A549 (cell line): Measurements from ENCODE around the gene COX4I2. TPM values are rescaled to one million over a fixed set of nuclear protein-coding genes. Genes with fewer than 3 reads are reported as not detected.

Source experiments
- ATAC-seq, 2 experiments: fragments of 200-7000 bp in 1 of 2; fragments of >200 bp in 1 of 2; cut with Nextera tagmentation in 1 of 2; cut with Tn5 transposase in 1 of 2; 3 replicates each; pipeline versions ENCODE4 v1.8.0 to v1.9.1; 2018 to 2020; ENCODE audit warnings: mild to moderate bottlenecking in 1 of 2, moderate library complexity in 1 of 2
- CTCF ChIA-PET: fragments of 300-600 bp; sonication (Branson Sonifier 250); formaldehyde crosslinking; extraction: SDS; loops from one replicate; lab custom pipeline; 2021; ENCODE audit warnings: antibody characterized with exemption, inconsistent platforms; lab: Yijun Ruan, JAX
- POLR2A ChIA-PET: fragments of 350-600 bp; formaldehyde crosslinking; extraction: SDS; loops from one replicate; lab custom pipeline; 2021; ENCODE audit warnings: antibody characterized with exemption, inconsistent platforms; lab: Yijun Ruan, JAX
- DNase-seq, 2 experiments: peaks; one replicate each; pipeline versions ENCODE4 v3.0.0 to v3.0.0-alpha.2; 2011 to 2016; ENCODE audit warnings: low read depth in 1 of 2, low spot score in 1 of 2
- FAIRE-seq: peaks from 2 replicates; lab custom pipeline; 2011; peaks lifted over from hg19 to GRCh38; lab: Jason Lieb, UNC
- H3K27ac ChIP-seq, 2 experiments: fragments of >200 bp; sonication (Bioruptor Twin); formaldehyde crosslinking; 3 replicates each; pipeline ENCODE4 v1.5.1; 2016 to 2017
- H3K4me1 ChIP-seq: fragments of >200 bp; sonication (Bioruptor Twin); formaldehyde crosslinking; 3 replicates; pipeline ENCODE4 v1.6.1; 2016
- H3K4me2 ChIP-seq: fragments of >200 bp; sonication (Bioruptor Twin); formaldehyde crosslinking; 3 replicates; pipeline ENCODE4 v1.6.1; 2016
- H3K4me3 ChIP-seq: fragments of >200 bp; sonication (Bioruptor Twin); formaldehyde crosslinking; 3 replicates; pipeline ENCODE4 v1.5.1; 2016
- H3K9me3 ChIP-seq: fragments of >200 bp; sonication (Bioruptor Twin); formaldehyde crosslinking; 3 replicates; pipeline ENCODE4 v1.6.1; 2016
- BHLHE40 ChIP-seq: IDR thresholded peaks from 2 replicates; pipeline ENCODE4 v1.6.1; 2012; ENCODE audit warnings: low read depth, low read length, inconsistent platforms
- CBX8 ChIP-seq: fragments of 200-600 bp; sonication (generic); IDR thresholded peaks from 2 replicates; pipeline ENCODE4 v1.6.1; 2016
- ESRRA ChIP-seq: fragments of 150-350 bp; IDR thresholded peaks from 2 replicates; pipeline ENCODE4 v1.6.1; 2014; ENCODE audit warnings: mild to moderate bottlenecking, low read length, borderline replicate concordance
- FOSL2 ChIP-seq, 2 experiments: fragments of 450-650 bp in 1 of 2; fragments of >200 bp in 1 of 2; sonication (Bioruptor Twin) in 1 of 2; formaldehyde crosslinking; IDR thresholded peaks; 2 replicates each; pipeline versions ENCODE4 v1.5.0 to v1.6.1; 2016 to 2020; ENCODE audit warnings: mild to moderate bottlenecking in 1 of 2, moderate library complexity in 1 of 2
- GATA3 ChIP-seq: IDR thresholded peaks from 2 replicates; pipeline ENCODE4 v1.6.1; 2012; ENCODE audit warnings: borderline replicate concordance
- HEYL ChIP-seq: fragments of 250-450 bp; sonication (Bioruptor Pico); IDR thresholded peaks from 2 replicates; pipeline ENCODE4 v1.8.0; 2021; ENCODE audit warnings: mild to moderate bottlenecking, moderate library complexity
- HOXA7 ChIP-seq: fragments of 250-450 bp; sonication (Bioruptor Pico); IDR thresholded peaks from 2 replicates; pipeline ENCODE4 v1.5.0; 2020; ENCODE audit warnings: mild to moderate bottlenecking, moderate library complexity
- JUN ChIP-seq, 2 experiments: fragments of >200 bp; sonication (Bioruptor Twin); formaldehyde crosslinking; IDR thresholded peaks; 2 replicates in 1 of 2; 3 replicates in 1 of 2; pipeline ENCODE4 v1.6.1; 2016 to 2017
- JUNB ChIP-seq: fragments of >200 bp; sonication (Bioruptor Twin); formaldehyde crosslinking; IDR thresholded peaks from 2 replicates; pipeline ENCODE4 v1.6.1; 2016
- KDM5A ChIP-seq: fragments of 200-600 bp; sonication (generic); IDR thresholded peaks from 2 replicates; pipeline ENCODE4 v1.6.1; 2016; ENCODE audit warnings: antibody characterized with exemption, mild to moderate bottlenecking
- MAFK ChIP-seq: fragments of 450-650 bp; IDR thresholded peaks from 2 replicates; pipeline ENCODE4 v1.6.1; 2014; ENCODE audit not compliant: partially characterized antibody
- MYC ChIP-seq: IDR thresholded peaks from 2 replicates; pipeline ENCODE4 v1.6.1; 2012; ENCODE audit warnings: mild to moderate bottlenecking, inconsistent platforms, low read length, improper control_type of control experiment, borderline replicate concordance
- NFE2L2 ChIP-seq: fragments of 150-350 bp; conservative IDR thresholded peaks from 2 replicates; pipeline ENCODE4 v1.6.1; 2014; ENCODE audit warnings: low read length
- NR3C1 ChIP-seq: fragments of >200 bp; sonication (Bioruptor Twin); formaldehyde crosslinking; IDR thresholded peaks from 3 replicates; pipeline ENCODE4 v1.6.1; 2017
- POLR2AphosphoS2 ChIP-seq: conservative IDR thresholded peaks from 2 replicates; pipeline ENCODE4 v1.6.1; 2012; ENCODE audit warnings: low read length, improper control_type of control experiment, inconsistent platforms
- RAD21 ChIP-seq, 2 experiments: fragments of >200 bp in 1 of 2; sonication (Bioruptor Twin) in 1 of 2; formaldehyde crosslinking in 1 of 2; IDR thresholded peaks in 1 of 2; conservative IDR thresholded peaks in 1 of 2; 2 replicates in 1 of 2; 3 replicates in 1 of 2; pipeline ENCODE4 v1.6.1; 2012 to 2018; ENCODE audit warnings: inconsistent platforms in 1 of 2
- RCOR1 ChIP-seq: fragments of 150-350 bp; IDR thresholded peaks from 2 replicates; pipeline ENCODE4 v1.6.1; 2014; ENCODE audit warnings: antibody characterized with exemption, low read length, low read depth
- SMC3 ChIP-seq: fragments of >200 bp; sonication (Bioruptor Twin); formaldehyde crosslinking; IDR thresholded peaks from 3 replicates; pipeline ENCODE4 v1.6.1; 2018; ENCODE audit warnings: inconsistent platforms
- TP53 ChIP-seq: fragments of 250-450 bp; sonication (Bioruptor Pico); IDR thresholded peaks from 2 replicates; pipeline ENCODE4 v1.5.0; 2021; ENCODE audit warnings: mild to moderate bottlenecking, moderate library complexity
- USF2 ChIP-seq: fragments of 450-650 bp; IDR thresholded peaks from 2 replicates; pipeline ENCODE4 v1.6.1; 2014; ENCODE audit warnings: antibody characterized with exemption
- ZFP36 ChIP-seq: fragments of 450-650 bp; IDR thresholded peaks from 2 replicates; pipeline ENCODE4 v1.6.1; 2014; ENCODE audit warnings: borderline replicate concordance; ENCODE audit not compliant: partially characterized antibody
- ZSCAN20 ChIP-seq: fragments of 250-450 bp; sonication (Bioruptor Pico); IDR thresholded peaks from 2 replicates; pipeline ENCODE4 v1.8.0; 2022; ENCODE audit warnings: mild to moderate bottlenecking, moderate library complexity
- WGBS: methylation state at CpG from one replicate; pipeline ENCODE4 v1.1.6; 2017; ENCODE audit errors: missing lambda C conversion rate; 5-methylcytosine and 5-hydroxymethylcytosine counted together
- polyA plus RNA-seq, 4 experiments: library from polyadenylated mRNA; depleted of rRNA in 3 of 4; stranded (reverse); fragments of >200 nt; fragmentation: RNase III in 1 of 4; extraction: RNeasy Plus Mini Kit Qiagen cat#74134 plus additional on column Dnase treatment in 1 of 4; gene quantifications; 2 replicates in 3 of 4; 3 replicates in 1 of 4; pipeline ENCODE4 v1.2.3, GENCODE V29; 2011 to 2017
- TF ChIP-seq, protein P1 (sequence below): fragments of 200-600 bp; sonication (generic); IDR thresholded peaks from 2 replicates; pipeline ENCODE4 v1.6.1; 2016; ENCODE audit warnings: antibody characterized with exemption, mild to moderate bottlenecking, moderate library complexity
- TF ChIP-seq, protein P2 (sequence below): fragments of >200 bp; sonication (Bioruptor Twin); formaldehyde crosslinking; IDR thresholded peaks from 2 replicates; pipeline ENCODE4 v1.6.1; 2016
- TF ChIP-seq, protein P3 (sequence below): IDR thresholded peaks from 2 replicates; pipeline ENCODE4 v1.6.1; 2012; ENCODE audit warnings: low read depth, borderline replicate concordance
- TF ChIP-seq, protein P4 (sequence below): fragments of >200 bp; sonication (Bioruptor Twin); formaldehyde crosslinking; IDR thresholded peaks from 3 replicates; pipeline ENCODE4 v1.5.1; 2016
- TF ChIP-seq, protein P5 (sequence below): fragments of 150-350 bp; IDR thresholded peaks from 2 replicates; pipeline ENCODE4 v1.6.1; 2014; ENCODE audit warnings: low read depth, mild to moderate bottlenecking, low read length

COX4I2 gene
- polyA plus RNA-seq, 2 of the 4 experiments (the other 2 are of a cell fraction), result not detected

DNA sequence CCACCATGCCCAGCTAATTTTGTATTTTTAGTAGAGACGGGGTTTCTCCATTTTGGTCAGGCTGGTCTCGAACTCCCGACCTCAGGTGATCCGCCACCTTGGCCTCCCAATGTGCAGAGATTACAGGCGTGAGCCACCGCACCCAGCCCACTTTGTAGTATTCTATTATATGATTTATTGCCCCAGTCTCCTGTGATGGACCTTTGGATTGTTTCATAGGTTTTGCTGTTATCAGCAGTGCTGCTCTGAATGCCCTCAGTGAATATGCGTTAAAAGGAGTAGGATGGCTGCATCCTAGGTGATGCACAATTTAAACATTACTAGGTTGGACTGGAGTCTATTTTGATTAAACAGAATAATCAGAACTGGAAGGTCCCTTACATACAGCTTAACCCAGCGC, 22.3 kb upstream of the COX4I2 start (continued):
- TF ChIP-seq RAD21 (conservative IDR thresholded peaks at IDR 0.05 in 1 of 2, IDR thresholded peaks at IDR 0.05 in 1 of 2), result no peak

- FAIRE-seq, result no peak
- POLR2A ChIA-PET, result no interaction called here
- no peak for ATAC-seq
These were observed 20.1 kb upstream of the COX4I2 start for GRCh38 chr20:31617432-31618104.

DNA sequence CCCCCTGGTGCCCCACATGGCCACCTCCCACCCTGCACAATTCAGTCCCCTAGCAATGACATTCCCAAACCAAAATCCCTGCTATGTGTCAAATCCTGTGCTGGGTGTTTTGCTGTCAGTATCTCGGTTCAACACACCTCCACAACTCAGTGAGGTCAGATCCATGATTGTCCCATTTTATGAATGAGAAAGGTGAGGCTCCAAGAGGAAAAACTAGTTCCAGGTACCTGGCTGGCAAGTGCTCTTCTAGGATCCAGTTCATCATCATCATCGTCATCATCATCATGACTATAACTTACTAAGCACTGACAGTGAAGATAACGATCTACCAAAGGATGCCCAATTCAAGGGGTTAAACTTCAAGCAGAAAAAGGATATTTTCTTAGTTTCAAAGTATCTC, 17.5 kb upstream of the COX4I2 start:
- 86% methylated on average over 3 of the region's 3 CpGs for WGBS
- DNase-seq (no peak), FAIRE-seq (no peak), ATAC-seq (no peak)
- no peak overlapping the region for H3K4me3 ChIP-seq
- TF ChIP-seq, protein P1, sequence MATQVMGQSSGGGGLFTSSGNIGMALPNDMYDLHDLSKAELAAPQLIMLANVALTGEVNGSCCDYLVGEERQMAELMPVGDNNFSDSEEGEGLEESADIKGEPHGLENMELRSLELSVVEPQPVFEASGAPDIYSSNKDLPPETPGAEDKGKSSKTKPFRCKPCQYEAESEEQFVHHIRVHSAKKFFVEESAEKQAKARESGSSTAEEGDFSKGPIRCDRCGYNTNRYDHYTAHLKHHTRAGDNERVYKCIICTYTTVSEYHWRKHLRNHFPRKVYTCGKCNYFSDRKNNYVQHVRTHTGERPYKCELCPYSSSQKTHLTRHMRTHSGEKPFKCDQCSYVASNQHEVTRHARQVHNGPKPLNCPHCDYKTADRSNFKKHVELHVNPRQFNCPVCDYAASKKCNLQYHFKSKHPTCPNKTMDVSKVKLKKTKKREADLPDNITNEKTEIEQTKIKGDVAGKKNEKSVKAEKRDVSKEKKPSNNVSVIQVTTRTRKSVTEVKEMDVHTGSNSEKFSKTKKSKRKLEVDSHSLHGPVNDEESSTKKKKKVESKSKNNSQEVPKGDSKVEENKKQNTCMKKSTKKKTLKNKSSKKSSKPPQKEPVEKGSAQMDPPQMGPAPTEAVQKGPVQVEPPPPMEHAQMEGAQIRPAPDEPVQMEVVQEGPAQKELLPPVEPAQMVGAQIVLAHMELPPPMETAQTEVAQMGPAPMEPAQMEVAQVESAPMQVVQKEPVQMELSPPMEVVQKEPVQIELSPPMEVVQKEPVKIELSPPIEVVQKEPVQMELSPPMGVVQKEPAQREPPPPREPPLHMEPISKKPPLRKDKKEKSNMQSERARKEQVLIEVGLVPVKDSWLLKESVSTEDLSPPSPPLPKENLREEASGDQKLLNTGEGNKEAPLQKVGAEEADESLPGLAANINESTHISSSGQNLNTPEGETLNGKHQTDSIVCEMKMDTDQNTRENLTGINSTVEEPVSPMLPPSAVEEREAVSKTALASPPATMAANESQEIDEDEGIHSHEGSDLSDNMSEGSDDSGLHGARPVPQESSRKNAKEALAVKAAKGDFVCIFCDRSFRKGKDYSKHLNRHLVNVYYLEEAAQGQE, result no peak
- TF ChIP-seq JUNB, result no peak
- TF ChIP-seq RAD21 (conservative IDR thresholded peaks at IDR 0.05 in 1 of 2, IDR thresholded peaks at IDR 0.05 in 1 of 2), result no peak
- no peak for TF ChIP-seq CBX8
- TF ChIP-seq JUN (IDR thresholded peaks at IDR 0.05), result no peak
- TF ChIP-seq GATA3, result no peak
- TF ChIP-seq SMC3, result no peak
- no peak for TF ChIP-seq ESRRA
- TF ChIP-seq, protein P2, sequence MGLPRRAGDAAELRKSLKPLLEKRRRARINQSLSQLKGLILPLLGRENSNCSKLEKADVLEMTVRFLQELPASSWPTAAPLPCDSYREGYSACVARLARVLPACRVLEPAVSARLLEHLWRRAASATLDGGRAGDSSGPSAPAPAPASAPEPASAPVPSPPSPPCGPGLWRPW, result no peak
- no peak for TF ChIP-seq ZSCAN20 (CRISPR knock-in tag)
- TF ChIP-seq MAFK, result no peak
- TF ChIP-seq FOSL2 (IDR thresholded peaks at IDR 0.05), result no peak
- no peak for TF ChIP-seq FOSL2 (CRISPR knock-in tag; IDR thresholded peaks at IDR 0.05)
- TF ChIP-seq NFE2L2, result no peak
- no peak overlapping the region for H3K4me2 ChIP-seq
- no peaks in the 10 kb centered on the region for H3K4me1 ChIP-seq
- CTCF ChIA-PET, result interaction anchor here (0.6 to 4.2 kb wide), 4 partner anchors 7 to 190 kb away, joined by 4 to 19 read pairs (median 8); partner anchors contain the start of gene ID1
- no peaks in the 10 kb centered on the region for H3K9me3 ChIP-seq
- POLR2A ChIA-PET, result no interaction called here
- H3K27ac ChIP-seq, result no peak overlapping the region

More at GRCh38 chr20:31617432-31618104, 20.1 kb upstream of the COX4I2 start:
- no peak for DNase-seq
- H3K27ac ChIP-seq, result no peak overlapping the region
- H3K4me3 ChIP-seq, result no peak overlapping the region
- H3K4me1 ChIP-seq, result peaks cover 1% of the 10 kb centered on the region
- H3K4me2 ChIP-seq, result no peak overlapping the region
- H3K9me3 ChIP-seq, result no peaks in the 10 kb centered on the region
- no peak for TF ChIP-seq HOXA7 (CRISPR knock-in tag)
- TF ChIP-seq, protein P3, sequence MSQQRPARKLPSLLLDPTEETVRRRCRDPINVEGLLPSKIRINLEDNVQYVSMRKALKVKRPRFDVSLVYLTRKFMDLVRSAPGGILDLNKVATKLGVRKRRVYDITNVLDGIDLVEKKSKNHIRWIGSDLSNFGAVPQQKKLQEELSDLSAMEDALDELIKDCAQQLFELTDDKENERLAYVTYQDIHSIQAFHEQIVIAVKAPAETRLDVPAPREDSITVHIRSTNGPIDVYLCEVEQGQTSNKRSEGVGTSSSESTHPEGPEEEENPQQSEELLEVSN, result no peak
- no peak for TF ChIP-seq TP53 (CRISPR knock-in tag)
- TF ChIP-seq HEYL (CRISPR knock-in tag), result no peak
- TF ChIP-seq RCOR1, result no peak
- TF ChIP-seq, protein P4, sequence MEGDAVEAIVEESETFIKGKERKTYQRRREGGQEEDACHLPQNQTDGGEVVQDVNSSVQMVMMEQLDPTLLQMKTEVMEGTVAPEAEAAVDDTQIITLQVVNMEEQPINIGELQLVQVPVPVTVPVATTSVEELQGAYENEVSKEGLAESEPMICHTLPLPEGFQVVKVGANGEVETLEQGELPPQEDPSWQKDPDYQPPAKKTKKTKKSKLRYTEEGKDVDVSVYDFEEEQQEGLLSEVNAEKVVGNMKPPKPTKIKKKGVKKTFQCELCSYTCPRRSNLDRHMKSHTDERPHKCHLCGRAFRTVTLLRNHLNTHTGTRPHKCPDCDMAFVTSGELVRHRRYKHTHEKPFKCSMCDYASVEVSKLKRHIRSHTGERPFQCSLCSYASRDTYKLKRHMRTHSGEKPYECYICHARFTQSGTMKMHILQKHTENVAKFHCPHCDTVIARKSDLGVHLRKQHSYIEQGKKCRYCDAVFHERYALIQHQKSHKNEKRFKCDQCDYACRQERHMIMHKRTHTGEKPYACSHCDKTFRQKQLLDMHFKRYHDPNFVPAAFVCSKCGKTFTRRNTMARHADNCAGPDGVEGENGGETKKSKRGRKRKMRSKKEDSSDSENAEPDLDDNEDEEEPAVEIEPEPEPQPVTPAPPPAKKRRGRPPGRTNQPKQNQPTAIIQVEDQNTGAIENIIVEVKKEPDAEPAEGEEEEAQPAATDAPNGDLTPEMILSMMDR, result no peak
- TF ChIP-seq MAFK, result no peak
- TF ChIP-seq GATA3, result no peak
- TF ChIP-seq ZFP36, result no peak
- TF ChIP-seq KDM5A, result no peak
- no peak for TF ChIP-seq BHLHE40
- TF ChIP-seq JUN (IDR thresholded peaks at IDR 0.05), result no peak
- no peak for TF ChIP-seq USF2
- TF ChIP-seq ZSCAN20 (CRISPR knock-in tag), result no peak
- no peak for TF ChIP-seq NR3C1
- TF ChIP-seq POLR2AphosphoS2, result no peak
- TF ChIP-seq, protein P5, sequence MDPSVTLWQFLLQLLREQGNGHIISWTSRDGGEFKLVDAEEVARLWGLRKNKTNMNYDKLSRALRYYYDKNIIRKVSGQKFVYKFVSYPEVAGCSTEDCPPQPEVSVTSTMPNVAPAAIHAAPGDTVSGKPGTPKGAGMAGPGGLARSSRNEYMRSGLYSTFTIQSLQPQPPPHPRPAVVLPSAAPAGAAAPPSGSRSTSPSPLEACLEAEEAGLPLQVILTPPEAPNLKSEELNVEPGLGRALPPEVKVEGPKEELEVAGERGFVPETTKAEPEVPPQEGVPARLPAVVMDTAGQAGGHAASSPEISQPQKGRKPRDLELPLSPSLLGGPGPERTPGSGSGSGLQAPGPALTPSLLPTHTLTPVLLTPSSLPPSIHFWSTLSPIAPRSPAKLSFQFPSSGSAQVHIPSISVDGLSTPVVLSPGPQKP, result no peak
- TF ChIP-seq MYC, result no peak
- CTCF ChIA-PET, result interaction anchor here (0.6 to 25.0 kb wide), 7 partner anchors 11 to 106 kb away, joined by 3 to 966 read pairs (median 5); a partner anchor contains a TSS
- 92% methylated on average over 6 of the region's 6 CpGs for WGBS
